GM21529 (cell line): ENCODE measurements around the gene KSR1.
"Not testable (repeated sequence)": the region's sequence is repeated elsewhere in the genome, so short reads cannot be mapped to it uniquely, and the experiment has no call there.

ENCODE experiments used
- ATAC-seq: cut with Tn5 transposase; IDR thresholded peaks from one replicate; pipeline ENCODE4 v1.9.1; 2021; ENCODE audit not compliant: unreplicated experiment

The KSR1 gene

DNA sequence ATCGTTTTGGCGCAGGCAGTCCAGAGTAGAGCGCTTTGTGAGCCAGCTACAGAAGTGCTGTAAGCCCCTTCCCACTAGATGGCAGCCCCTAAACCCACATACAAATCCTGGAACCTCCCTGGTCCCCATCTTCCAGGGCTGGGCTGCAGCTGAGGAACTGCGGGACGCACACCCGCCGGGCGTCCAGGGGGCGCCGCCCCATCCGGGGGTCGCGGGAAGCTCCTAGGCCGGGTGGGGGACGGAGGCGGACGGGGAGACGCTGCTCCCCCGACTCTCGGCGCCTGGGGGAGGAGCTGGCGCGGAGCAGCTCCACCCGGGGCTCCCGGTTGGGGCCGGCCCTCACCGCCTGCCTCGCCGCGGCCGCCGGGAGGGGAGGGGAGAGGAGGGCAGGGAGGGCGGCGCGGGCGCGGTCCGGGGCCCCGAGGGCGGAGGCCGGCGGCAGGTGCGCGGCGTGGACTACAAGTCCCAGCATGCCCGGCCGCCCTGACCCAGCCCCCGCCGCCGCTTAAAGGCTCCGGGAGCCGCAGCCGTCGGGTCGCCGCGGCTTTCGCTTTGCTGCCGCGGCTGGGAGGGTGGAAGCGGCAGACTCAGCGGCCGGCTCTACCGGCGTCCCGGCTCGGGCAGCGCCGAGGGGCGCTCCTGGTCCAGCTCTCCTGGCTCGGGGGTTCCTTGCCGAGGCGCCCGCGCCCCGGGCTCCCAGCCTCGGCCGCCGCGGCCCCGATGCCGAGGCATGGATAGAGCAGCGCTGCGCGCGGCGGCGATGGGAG is at the start of gene KSR1:
Gene KSR1, plus strand, starts transcription at position 535 of the 767 bp plus-strand sequence. Its CDS starts 196 bp downstream, at position 731.
- ATAC-seq, result peak; percentile 80

DNA sequence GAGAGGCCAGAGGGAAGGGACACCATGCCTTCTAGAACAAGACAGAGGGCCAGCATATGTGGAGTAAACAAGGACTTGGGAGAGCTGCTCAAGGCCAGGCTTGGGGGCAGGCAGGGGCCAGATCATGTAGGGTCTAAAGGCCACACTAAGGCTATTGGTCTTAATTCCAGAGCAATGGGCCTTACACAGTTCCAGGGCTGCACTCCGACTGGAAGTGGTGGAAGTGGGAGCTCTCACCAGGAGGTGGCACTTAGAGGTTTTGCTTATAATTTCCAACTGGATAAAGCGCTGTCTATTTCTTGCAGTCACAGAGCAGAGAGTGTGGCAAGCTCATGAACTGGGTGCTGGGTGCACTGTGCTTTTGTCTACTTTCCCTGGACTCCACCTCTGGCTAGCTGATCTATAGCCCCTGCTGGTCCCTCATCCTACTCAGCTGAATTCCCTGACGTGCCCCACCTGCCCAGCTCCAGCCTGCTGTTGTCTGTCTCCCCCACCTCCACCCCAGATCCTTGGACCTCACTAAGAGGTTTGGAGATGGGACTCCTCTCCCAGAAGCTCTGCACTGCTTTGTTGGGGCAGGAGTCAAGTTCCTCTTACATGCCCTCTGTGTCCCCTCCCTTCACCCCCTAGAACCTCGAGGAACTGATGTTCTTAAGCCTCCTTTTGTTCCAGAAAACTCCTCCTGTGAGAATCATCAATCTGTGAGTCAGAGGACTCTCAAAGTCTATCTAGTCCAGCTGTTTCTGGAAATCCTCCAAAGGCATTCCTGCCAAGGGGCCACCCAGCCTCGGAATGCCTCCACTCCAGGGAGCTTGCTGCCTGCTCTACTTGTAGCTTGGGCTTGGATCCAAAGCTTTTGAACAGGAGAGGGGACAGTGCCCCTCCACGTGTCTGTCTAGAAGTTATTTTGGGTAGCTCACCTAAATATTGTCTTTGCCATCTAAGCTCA is 48.1 kb upstream of the KSR1 start:
- no peak for ATAC-seq

DNA sequence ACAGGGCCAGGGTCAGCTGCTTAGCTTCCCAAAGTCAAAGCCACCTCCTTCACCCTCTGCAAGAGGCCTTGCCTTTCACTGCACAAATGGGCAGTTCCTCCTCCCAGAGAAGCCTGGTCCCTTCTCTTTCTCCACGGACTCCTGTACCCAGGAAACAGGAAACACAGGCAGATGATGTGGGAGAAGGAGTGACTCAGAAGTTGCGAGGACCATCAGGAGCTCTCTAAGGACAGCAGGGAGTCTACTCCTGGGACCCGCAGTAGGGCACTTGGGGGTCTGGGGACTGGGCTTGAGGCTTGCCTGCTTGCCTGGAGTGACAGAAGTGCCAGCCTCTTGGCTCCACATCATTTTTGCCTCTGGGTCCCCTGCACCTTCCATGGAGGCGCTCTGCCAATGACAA is 47.4 kb upstream of the KSR1 start:
- no peak for ATAC-seq

DNA sequence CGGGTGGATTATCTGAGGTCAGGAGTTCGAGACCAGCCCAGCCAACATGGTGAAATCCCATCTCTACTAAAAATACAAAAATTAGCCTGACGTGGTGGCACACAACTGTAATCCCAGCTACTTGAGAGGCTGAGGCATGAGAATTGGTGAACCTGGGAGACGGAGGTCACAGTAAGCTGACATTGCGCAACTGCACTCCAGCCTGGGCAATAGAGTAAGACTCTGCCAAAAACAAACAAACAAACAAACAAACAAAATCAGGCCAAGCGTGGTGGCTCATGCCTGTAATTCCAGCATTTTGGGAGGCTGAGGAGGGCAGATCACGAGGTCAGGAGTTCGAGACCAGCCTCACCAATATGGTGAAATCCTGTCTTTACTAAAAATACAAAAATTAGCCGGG is 44.1 kb upstream of the KSR1 start:
- not testable (repeated sequence) for ATAC-seq

DNA sequence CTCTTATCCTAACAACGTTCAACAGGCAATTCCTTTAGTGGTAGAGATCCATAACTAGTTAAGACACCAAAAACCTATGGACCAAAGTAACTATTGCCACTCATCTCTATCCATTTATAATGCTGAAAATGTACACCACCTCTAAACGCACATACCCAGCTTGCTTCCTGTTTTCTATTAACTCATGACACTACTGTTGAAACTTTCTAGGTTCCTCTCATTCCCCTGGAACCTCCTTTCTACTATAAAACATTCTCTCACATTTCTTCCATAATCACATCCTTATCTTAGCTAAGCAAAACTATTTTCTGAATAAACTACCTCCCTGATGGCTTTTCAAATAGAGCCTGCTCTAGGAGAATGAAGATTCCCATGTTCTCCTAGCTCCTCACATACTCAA is 42.9 kb upstream of the KSR1 start:
- ATAC-seq, result no peak

DNA sequence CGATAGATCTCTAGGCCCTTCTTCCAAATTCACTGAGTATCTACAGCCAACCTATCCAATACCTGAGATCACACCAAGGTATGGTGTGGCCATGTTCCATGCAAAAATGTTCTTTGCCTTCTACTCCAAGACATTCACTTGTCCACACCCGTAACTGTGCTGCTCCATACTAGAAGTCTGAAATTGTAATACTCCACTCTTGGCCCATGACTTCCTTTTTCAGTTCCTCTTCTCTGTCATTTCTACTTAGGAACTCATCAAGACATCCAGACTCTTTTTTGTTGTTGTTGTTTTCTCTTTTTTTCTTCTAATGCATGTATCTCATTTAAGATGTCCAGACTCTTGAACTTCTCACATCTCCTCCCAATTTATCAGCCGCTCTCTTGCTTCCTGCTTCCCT is 42.5 kb upstream of the KSR1 start:
- no peak for ATAC-seq

DNA sequence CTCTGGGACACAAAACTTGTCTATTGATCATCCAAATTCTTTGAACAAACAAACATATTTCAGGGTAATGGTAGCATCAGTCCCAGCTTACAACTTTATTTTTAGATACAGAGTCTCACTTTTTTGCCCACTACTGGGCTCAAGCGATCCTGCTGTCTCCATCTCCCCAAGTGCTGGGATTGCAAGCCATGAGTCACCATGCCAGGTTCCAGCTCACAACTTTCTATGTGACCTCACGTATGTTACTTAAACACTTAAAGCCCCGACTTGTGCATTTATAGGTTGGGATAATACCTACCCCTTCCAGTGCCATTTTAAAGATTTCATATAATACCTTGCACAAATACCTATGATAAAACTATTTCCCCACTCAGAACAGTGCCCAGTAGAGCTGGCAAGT is 42.0 kb upstream of the KSR1 start:
- ATAC-seq, result no peak

DNA sequence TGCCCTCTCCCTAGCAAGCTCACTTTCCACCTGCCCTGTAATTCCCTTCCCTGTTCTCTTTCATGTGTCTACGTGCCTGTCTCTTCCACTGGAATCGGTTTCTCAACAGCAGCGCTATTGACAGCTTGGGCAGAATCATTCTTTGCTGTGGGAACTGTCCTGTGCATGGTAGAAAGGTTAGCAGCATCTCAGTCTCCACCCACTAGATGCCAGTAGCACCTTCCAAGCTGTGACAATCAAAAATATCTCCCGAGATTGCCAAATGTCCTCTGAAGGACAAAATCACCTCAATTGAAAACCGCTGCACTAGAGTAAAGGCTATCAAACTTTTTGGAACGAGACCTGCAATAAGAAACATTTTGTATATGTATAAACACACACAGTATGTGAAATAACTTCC is 41.6 kb upstream of the KSR1 start:
- no peak for ATAC-seq

DNA sequence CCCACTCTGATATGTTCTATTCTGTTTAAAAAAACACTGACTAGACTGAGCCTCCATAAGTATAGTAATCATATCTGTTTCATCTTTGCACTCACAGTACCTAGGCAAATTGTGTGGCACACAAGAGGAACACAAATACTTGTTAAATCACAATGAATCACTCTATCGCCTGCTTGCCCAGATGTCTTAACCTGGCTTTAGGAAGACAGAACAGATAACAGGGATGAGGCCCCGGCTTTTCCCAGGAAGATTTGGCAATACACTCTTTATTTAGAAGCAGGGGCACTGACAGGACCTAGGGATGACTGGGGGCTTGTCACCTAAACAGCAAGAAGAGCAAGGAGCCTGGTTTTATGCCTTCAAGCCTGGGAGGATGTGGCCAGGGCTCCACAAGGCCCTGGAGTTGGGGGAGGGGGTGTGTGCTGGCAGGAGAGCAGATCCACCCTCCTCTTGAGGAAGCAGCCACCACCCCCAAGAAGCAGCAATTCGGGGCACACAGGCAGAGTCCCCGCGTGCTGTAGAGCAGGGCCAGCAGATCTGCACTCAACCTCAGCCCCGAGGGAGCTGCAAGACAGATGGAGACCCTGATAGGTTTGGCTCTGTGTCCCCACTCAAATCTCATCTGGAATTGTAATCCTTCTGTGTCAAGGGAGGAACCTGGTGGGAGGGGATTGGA is 41.0 kb upstream of the KSR1 start:
- ATAC-seq, result no peak

DNA sequence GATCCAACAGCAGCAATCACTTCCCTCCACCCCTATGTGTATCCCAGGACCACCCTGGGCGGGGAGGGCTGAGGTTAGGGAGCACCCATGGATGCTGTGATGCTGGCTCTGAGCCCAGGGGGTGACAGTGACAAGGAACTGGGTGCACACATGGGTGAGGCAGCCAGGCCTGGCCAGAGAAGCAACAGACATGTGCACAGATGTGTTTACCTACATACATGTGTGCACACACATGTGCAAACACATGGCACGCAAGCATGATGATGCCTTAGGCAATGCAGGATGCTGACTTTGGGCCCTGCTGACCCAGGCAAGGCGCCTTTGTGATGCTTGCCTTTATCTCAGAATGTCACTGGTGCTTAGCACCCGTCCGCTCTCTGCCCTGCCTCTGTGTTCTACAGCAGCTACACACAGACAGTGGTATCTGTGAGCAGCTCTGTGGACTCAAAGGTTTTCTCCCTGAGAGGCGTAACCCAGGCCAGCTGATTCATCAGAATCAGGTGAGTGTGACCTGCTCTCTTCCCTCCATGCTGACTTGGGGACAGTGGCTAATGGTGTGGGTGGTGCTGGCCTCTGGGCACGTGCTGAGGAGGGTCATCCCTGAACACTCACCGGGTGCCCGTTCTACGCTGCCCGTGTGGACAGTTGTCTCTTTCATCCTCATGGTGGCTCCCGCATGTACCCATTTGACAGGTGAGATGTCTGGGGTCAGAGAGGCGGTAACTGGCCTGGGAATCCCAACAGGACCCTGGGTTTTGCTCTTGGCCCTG is 38.5 kb upstream of the KSR1 start:
- ATAC-seq, result no peak

DNA sequence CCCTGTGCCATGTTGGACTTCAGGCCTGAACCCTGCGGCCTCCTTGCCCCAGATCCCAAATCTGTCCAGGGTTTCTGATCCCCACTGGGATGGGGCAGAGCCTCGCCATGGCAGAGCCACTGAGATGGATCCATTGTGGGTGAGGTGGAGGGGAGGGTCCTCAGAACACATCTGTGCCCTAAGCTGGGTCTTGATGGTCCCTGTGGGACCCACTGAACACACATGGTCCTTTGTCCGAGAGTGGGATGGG is 38.0 kb upstream of the KSR1 start:
- ATAC-seq, result no peak

DNA sequence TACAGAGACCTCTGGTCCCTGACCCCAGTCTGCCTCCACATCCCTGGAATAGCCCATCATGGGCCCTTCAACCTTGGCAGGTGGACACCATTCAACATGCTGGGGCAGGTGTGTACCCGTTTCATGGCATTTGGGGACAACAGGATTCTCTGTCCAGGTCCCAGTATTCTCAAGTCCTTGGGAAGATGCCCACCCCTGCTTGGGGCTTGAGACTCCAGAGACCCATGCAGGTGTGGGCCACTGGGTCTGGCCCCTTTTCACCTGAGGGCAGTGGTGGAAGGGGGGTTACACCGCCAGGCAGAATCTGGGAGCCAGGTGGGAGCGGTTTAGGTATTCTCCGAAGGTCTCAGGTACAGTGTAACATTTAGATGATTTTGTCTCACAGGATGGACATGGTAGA is 37.1 kb upstream of the KSR1 start:
- no peak for ATAC-seq

DNA sequence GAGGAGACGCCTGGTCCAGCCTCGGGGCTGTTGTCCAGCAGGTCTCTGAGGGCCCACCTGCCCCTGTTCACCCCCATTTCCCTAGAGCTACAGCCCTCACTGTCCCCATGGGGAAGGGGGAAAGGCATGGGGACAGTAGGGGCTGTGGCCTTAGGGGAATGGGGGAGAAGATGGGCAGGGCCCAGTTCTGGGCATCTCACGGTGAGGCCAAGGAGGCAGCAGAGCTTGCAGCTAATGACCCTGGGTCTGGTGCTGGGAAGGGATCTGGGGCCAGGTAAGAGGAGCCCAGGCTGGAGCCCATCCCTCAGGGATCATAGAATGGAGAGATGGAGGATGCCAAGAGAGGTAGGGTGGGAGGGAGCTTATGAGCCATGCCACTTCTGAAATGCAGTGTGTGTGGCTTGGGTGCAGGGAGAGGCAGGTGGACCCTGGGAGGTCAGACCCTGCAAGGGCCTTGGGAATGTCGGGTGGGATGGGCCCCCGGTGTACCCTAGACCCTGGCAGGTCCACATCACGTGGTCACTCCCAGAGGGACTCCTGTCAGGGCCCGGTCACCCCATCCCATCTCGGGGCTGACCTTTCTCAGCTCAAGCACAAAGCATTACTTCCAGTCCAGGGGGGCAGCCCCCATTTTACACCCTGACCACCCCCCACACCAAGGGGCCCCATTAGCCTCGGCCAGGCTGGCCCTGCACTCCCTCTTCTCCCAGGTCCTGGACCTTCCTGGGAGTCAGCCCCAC is 35.9 kb upstream of the KSR1 start:
- ATAC-seq, result no peak

DNA sequence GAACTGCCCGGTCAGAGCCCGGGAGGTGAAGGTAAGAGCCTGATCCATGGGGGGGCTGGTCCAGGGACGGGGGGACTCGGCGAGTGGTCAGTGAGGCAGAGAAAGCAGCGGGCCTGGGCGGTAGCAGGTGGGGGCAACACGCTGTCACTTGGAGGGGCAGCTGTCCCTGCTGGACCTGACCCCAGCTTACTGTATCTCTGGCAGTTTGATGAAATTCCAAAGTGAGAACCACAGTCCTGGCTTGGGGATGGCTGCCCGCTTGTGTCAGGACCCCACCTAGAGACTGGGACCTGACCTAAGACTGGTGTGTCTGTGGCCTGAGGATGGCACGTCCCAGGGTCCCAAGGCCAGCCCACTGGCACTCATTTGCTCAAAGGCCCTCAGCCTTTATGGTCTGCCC is 35.1 kb upstream of the KSR1 start:
- ATAC-seq, result no peak

DNA sequence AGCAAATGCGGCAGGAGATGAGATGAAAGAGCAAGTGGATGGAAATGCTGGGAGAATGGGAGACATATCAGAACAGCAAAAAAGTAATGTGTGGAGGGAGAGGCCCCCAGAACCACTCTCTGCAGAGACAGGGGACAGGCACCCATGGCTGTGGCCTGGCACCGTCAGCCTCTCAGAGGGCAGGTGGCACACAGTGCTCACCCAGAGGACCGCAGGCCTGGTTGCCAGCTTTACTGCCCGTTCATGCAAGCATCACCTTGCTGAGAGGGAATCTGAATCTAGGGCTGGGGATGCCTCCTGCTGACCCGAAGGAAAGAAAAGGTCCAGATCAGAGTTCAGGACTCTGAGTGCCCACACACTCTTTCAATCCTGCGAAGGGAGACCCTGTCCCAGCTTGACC is 34.6 kb upstream of the KSR1 start:
- not testable (repeated sequence) for ATAC-seq

DNA sequence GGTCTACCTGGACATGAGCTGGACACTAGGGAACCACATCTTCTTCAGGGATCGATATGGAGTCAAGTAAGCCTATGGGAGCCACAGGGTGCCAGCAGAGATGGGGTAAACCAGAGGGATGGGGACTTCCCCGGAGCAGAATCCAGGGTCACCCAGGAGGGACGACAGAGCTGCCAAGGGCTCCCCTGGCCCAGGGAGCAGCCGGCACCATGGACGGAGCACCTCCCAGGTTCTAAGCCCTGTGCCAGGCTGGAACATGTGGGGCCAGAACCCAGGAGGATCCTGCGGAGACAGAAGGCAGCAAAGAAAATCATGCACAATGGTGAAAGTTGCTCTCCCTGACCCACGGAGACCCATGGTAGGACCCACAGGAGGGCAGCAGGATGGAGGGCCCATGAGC is 33.6 kb upstream of the KSR1 start:
- ATAC-seq, result no peak

DNA sequence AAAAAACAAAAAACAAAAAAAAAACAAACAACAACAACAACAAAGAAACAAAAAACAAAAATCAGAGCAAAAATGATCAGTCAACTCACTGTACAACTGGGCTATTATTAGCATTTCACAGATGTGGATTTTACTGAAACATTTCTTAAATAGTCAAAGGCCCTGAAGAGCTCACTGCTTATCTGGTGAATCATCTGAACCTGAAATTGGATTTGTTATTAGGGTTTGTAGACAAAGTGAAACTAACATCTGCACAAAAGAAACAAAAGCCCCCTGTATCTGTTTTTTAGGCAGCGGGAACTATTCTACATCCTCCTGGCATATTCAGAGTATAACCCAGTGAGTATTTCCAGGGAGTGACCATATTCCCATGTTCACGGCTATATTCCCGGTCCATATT is 32.6 kb upstream of the KSR1 start:
- no peak for ATAC-seq

DNA sequence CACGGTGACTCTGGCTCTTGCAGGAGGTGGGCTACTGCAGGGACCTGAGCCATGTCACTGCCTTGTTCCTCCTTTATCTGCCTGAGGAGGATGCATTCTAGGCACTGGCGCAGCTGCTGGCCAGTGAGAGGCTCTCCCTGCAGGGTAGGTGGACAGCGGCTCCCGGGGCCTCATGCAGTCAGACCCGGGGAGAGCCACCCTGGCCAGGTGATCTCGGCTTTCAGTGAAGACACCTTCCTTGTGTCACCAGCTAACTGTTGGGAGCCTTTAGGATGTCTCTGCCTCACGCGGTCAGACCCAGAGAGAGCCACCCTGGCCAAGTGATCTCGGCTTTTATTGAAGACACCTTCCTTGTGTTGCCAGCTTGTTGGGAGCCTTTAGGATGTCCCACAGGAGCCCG is 31.7 kb upstream of the KSR1 start:
- no peak for ATAC-seq

DNA sequence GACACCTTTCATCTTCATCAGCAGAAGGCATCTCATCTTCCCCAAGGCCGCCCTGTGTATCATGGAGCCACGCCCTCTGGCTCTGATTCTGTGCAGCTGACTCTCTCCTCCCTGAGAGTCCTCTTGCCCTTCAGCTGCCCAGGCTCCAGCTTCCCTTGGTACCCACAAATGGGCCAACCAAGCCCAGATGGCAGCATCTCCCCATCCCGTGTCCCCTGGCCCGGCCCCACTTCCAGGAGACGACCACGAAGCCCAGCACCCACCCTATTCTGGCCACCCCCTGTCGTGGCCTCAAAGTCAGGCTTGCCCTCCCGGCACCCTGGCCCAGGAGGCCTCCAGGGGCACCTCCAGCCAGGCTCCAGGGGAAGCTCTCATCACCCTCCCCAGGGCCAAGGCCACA is 31.3 kb upstream of the KSR1 start:
- ATAC-seq, result no peak

DNA sequence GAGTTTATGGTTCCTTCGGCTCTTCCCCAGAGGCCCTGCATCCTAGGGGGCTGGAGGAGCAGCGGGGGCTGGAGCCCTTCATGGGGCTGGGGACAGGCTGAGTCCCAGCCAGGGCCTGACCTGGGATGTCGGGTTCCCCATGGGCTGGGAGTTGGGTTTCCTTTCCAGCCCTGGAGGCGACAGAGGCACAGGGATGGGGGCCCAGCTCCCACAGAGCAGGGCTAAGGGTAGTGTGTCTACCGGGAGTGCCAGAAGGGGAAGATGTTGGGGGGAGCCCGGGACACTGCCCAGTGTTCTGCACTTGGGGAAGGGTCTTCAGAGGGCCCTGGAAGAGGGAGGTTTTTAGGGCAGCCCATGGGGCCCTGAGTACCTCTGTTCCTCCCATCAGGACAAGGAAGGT is 30.7 kb upstream of the KSR1 start:
- ATAC-seq, result not testable (repeated sequence)

DNA sequence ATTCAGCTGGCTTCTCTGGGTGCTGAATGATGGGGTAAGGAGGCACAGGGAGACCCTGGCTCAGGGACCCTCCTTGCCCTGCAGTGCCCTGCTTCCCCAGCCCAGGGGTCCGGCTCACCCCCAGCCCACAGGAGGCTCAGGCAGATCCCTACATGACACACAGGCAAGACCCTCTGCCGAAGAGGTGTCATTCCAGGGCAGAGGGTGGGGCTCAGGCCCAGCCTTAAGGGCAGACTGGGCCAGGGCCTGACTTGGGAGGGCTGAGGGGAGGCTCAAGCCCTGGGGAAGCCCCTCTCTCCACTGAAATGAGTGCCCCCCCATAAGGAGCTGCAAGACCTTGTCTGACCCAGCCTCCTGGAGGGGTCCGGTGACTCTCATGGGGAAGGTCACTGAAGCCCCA is 30.3 kb upstream of the KSR1 start:
- no peak for ATAC-seq
